Smooth muscle cell (in vitro differentiated cells): ENCODE results near the gene PPP1R9A. TPM values are rescaled to one million over a fixed set of nuclear protein-coding genes. Genes with fewer than 3 reads are reported as not detected.

Experiments
- DNase-seq: peaks from one replicate; lab custom pipeline; 2025; ENCODE audit not compliant: unreplicated experiment; lab: John Stamatoyannopoulos, UW
- H2AFZ ChIP-seq: fragments of 200-600 bp; sonication (generic); 2 replicates; pipeline ENCODE4 v1.6.0; 2016; ENCODE audit warnings: antibody characterized with exemption, low read depth, mild to moderate bottlenecking
- H3F3A ChIP-seq: fragments of 200-600 bp; sonication (generic); 2 replicates; pipeline ENCODE4 v1.6.0; 2017; ENCODE audit warnings: antibody characterized with exemption, low read depth
- H3K27ac ChIP-seq: fragments of 200-600 bp; sonication (generic); 2 replicates; pipeline ENCODE4 v1.5.1; 2016; ENCODE audit warnings: low read depth, mild to moderate bottlenecking
- H3K27me3 ChIP-seq: fragments of 200-600 bp; sonication (generic); 2 replicates; pipeline ENCODE4 v1.6.1; 2016; ENCODE audit warnings: low read depth, mild to moderate bottlenecking
- H3K36me3 ChIP-seq: fragments of 200-600 bp; sonication (generic); 2 replicates; pipeline ENCODE4 v1.5.1; 2016; ENCODE audit warnings: low read depth
- H3K4me1 ChIP-seq: fragments of 200-600 bp; sonication (generic); 2 replicates; pipeline ENCODE4 v1.5.1; 2016; ENCODE audit warnings: low read depth
- H3K4me2 ChIP-seq: fragments of 200-600 bp; sonication (generic); 2 replicates; pipeline ENCODE4 v1.6.0; 2016; ENCODE audit warnings: mild to moderate bottlenecking
- H3K4me3 ChIP-seq: fragments of 200-600 bp; sonication (generic); 2 replicates; pipeline ENCODE4 v1.5.1; 2016; ENCODE audit warnings: mild to moderate bottlenecking
- H3K79me2 ChIP-seq: fragments of 200-600 bp; sonication (generic); 2 replicates; pipeline ENCODE4 v1.6.0; 2016; ENCODE audit warnings: low read depth, mild to moderate bottlenecking
- H3K9ac ChIP-seq: fragments of 200-600 bp; sonication (generic); 2 replicates; pipeline ENCODE4 v1.6.0; 2016; ENCODE audit warnings: low read depth
- H3K9me3 ChIP-seq: fragments of 200-600 bp; sonication (generic); replicated peaks from 2 replicates; pipeline ENCODE4 v1.5.1; 2016; ENCODE audit warnings: low read depth
- H4K20me1 ChIP-seq: fragments of 200-600 bp; sonication (generic); 2 replicates; pipeline ENCODE4 v1.6.0; 2016; ENCODE audit warnings: low read depth
- CTCF ChIP-seq: fragments of 200-600 bp; sonication (generic); IDR thresholded peaks from 2 replicates; pipeline ENCODE4 v1.5.1; 2017; ENCODE audit warnings: borderline replicate concordance, mild to moderate bottlenecking, antibody characterized with exemption; ENCODE audit not compliant: insufficient read depth, poor library complexity, severe bottlenecking
- WGBS: methylation state at CpG from one replicate; pipeline ENCODE4 v1.1.7; 2016; ENCODE audit warnings: low lambda C conversion rate; 5-methylcytosine and 5-hydroxymethylcytosine counted together
- polyA plus RNA-seq: library from polyadenylated mRNA; unstranded; fragments of >200 nt; fragmentation: Nextera tagmentation; extraction: Ambion mirVana; gene quantifications from 2 replicates; pipeline ENCODE4 v1.2.1, GENCODE V29; 2016
- total RNA-seq: library from RNA; depleted of rRNA; stranded (reverse); fragments of >200 nt; gene quantifications from 2 replicates; pipeline ENCODE4 v1.2.3, GENCODE V29; 2014

Gene PPP1R9A
- total and polyA plus RNA-seq, 2 experiments from 2014 or later: 0.22 to 1.6 TPM

- Histone ChIP-seq H3K79me2 (no peaks in the 10 kb centered on the region), H3K27me3 (no peaks in the 10 kb centered on the region), H3F3A (no peaks in the 10 kb centered on the region), H3K9me3 (no peaks in the 10 kb centered on the region), H3K9ac (no peak overlapping the region), H4K20me1 (no peaks in the 10 kb centered on the region), H2AFZ (peak overlapping the region; percentile 41), H3K4me3 (no peak overlapping the region), H3K36me3 (no peaks in the 10 kb centered on the region), H3K4me2 (no peak overlapping the region), H3K27ac (no peak overlapping the region), H3K4me1 (peaks cover 14% of the 10 kb centered on the region)
- no peak for DNase-seq
- 79% methylated on average over 7 of the region's 7 CpGs for WGBS
- no peak for TF ChIP-seq CTCF
Measured at GRCh38 chr7:95046494-95047240, 139.3 kb downstream of the PPP1R9A start.

- Histone ChIP-seq H4K20me1 (no peaks in the 10 kb centered on the region), H3K9ac (no peak overlapping the region), H3K4me1 (peaks cover 14% of the 10 kb centered on the region), H3K36me3 (no peaks in the 10 kb centered on the region), H3F3A (no peaks in the 10 kb centered on the region), H3K9me3 (no peaks in the 10 kb centered on the region), H3K4me3 (no peak overlapping the region), H3K79me2 (no peaks in the 10 kb centered on the region), H3K27ac (no peak overlapping the region), H2AFZ (no peak overlapping the region), H3K4me2 (no peak overlapping the region), H3K27me3 (no peaks in the 10 kb centered on the region)
- DNase-seq: no peak
- no peak for TF ChIP-seq CTCF
Measured at GRCh38 chr7:95047291-95047690, 139.9 kb downstream of the PPP1R9A start.

GRCh38 chr7:95052566-95053094, 145.2 kb downstream of the PPP1R9A start:
- Histone ChIP-seq H3K9me3 (no peaks in the 10 kb centered on the region), H3K4me1 (peaks cover 2% of the 10 kb centered on the region), H3K36me3 (no peaks in the 10 kb centered on the region), H3K27ac (no peak overlapping the region), H3K79me2 (no peaks in the 10 kb centered on the region), H2AFZ (no peak overlapping the region), H3K27me3 (no peaks in the 10 kb centered on the region), H3K9ac (no peak overlapping the region), H3K4me2 (no peak overlapping the region), H3K4me3 (no peak overlapping the region), H4K20me1 (no peaks in the 10 kb centered on the region), H3F3A (no peaks in the 10 kb centered on the region)
- 93% methylated on average over 2 of the region's 2 CpGs for WGBS
- no peak for TF ChIP-seq CTCF
- no peak for DNase-seq

- 98% methylated on average over 2 of the region's 2 CpGs for WGBS
- H3K9ac ChIP-seq: no peak overlapping the region
Measured at GRCh38 chr7:95054386-95054785, 147.0 kb downstream of the PPP1R9A start.

More at GRCh38 chr7:95054386-95054785, 147.0 kb downstream of the PPP1R9A start:
- H3K79me2 ChIP-seq: no peaks in the 10 kb centered on the region
- H3K4me1 ChIP-seq: no peaks in the 10 kb centered on the region
- no peak for TF ChIP-seq CTCF
- H3K9me3 ChIP-seq: no peaks in the 10 kb centered on the region
- no peaks in the 10 kb centered on the region for H3K36me3 ChIP-seq
- H2AFZ ChIP-seq: no peak overlapping the region
- no peaks in the 10 kb centered on the region for H3F3A ChIP-seq
- no peaks in the 10 kb centered on the region for H4K20me1 ChIP-seq
- no peaks in the 10 kb centered on the region for H3K27me3 ChIP-seq
- no peak overlapping the region for H3K27ac ChIP-seq
- no peak for DNase-seq
- H3K4me2 ChIP-seq: no peak overlapping the region
- no peak overlapping the region for H3K4me3 ChIP-seq
